H9 (cell line): Measurements from ENCODE around the gene TMCC1. TPM values are rescaled to one million over a fixed set of nuclear protein-coding genes. Genes with fewer than 3 reads are reported as not detected.

Experiments used
- DNase-seq: peaks from one replicate; pipeline ENCODE4 v3.0.0-alpha.2; 2017
- H2AFZ ChIP-seq: one replicate; pipeline ENCODE4 v1.6.1; 2013; ENCODE audit warnings: mild to moderate bottlenecking, low read length, control low read depth, moderate library complexity
- H2AK5ac ChIP-seq: 2 replicates; pipeline ENCODE4 v1.6.1; 2013; ENCODE audit warnings: low read length, control low read depth, mixed read lengths; ENCODE audit not compliant: insufficient read length
- H2BK120ac ChIP-seq: one replicate; pipeline ENCODE4 v1.6.1; 2013; ENCODE audit warnings: low read depth, mild to moderate bottlenecking, low read length, control low read depth, inconsistent platforms; ENCODE audit not compliant: poor library complexity, severe bottlenecking
- H2BK12ac ChIP-seq: 2 replicates; pipeline ENCODE4 v1.6.1; 2013; ENCODE audit warnings: low read length, control low read depth, mixed read lengths, low read depth; ENCODE audit not compliant: insufficient read length
- H2BK15ac ChIP-seq: 2 replicates; pipeline ENCODE4 v1.6.1; 2013; ENCODE audit warnings: low read depth, low read length, control low read depth
- H2BK20ac ChIP-seq: one replicate; pipeline ENCODE4 v1.6.1; 2013; ENCODE audit warnings: low read depth, mild to moderate bottlenecking, low read length, control low read depth, inconsistent platforms; ENCODE audit not compliant: poor library complexity, severe bottlenecking
- H2BK5ac ChIP-seq: 2 replicates; pipeline ENCODE4 v1.6.1; 2013; ENCODE audit warnings: low read length, control low read depth, mixed read lengths; ENCODE audit not compliant: insufficient read length
- H3K14ac ChIP-seq: 2 replicates; pipeline ENCODE4 v1.6.1; 2013; ENCODE audit warnings: low read length, control low read depth; ENCODE audit not compliant: insufficient read depth
- H3K18ac ChIP-seq: 2 replicates; pipeline ENCODE4 v1.6.1; 2013; ENCODE audit warnings: low read depth, mild to moderate bottlenecking, mixed read lengths, low read length, control low read depth; ENCODE audit not compliant: insufficient read length
- H3K23ac ChIP-seq: 2 replicates; pipeline ENCODE4 v1.6.1; 2013; ENCODE audit warnings: low read length, control low read depth, mixed read lengths, low read depth; ENCODE audit not compliant: insufficient read length
- H3K23me2 ChIP-seq: 2 replicates; pipeline ENCODE4 v1.6.1; 2013; ENCODE audit warnings: low read depth, mild to moderate bottlenecking, mixed read lengths, low read length, control low read depth; ENCODE audit not compliant: insufficient read length, poor library complexity, severe bottlenecking
- H3K27ac ChIP-seq: 2 replicates; pipeline ENCODE4 v1.5.1; 2013; ENCODE audit warnings: low read length, control low read depth, mixed read lengths, low read depth; ENCODE audit not compliant: insufficient read length
- H3K27me3 ChIP-seq: 2 replicates; pipeline ENCODE4 v1.6.1; 2013; ENCODE audit warnings: low read length, control low read depth, inconsistent platforms; ENCODE audit not compliant: insufficient read depth
- H3K4ac ChIP-seq: 2 replicates; pipeline ENCODE4 v1.6.1; 2013; ENCODE audit warnings: low read depth, mild to moderate bottlenecking, control low read depth, inconsistent platforms, low read length, moderate library complexity
- H3K4me1 ChIP-seq: 2 replicates; pipeline ENCODE4 v1.6.1; 2013; ENCODE audit warnings: low read length, control low read depth, inconsistent platforms; ENCODE audit not compliant: insufficient read depth
- H3K4me2 ChIP-seq: 2 replicates; pipeline ENCODE4 v1.6.1; 2013; ENCODE audit warnings: low read length, control low read depth, mixed read lengths; ENCODE audit not compliant: insufficient read length, insufficient read depth
- H3K56ac ChIP-seq: 2 replicates; pipeline ENCODE4 v1.6.1; 2013; ENCODE audit warnings: low read depth, mild to moderate bottlenecking, mixed read lengths, low read length, control low read depth; ENCODE audit not compliant: insufficient read length
- H3K79me1 ChIP-seq: 2 replicates; pipeline ENCODE4 v1.6.1; 2013; ENCODE audit warnings: low read depth, mild to moderate bottlenecking, moderate library complexity, low read length, control low read depth, inconsistent platforms; ENCODE audit not compliant: insufficient read depth, poor library complexity, severe bottlenecking
- H3K79me2 ChIP-seq: 2 replicates; pipeline ENCODE4 v1.6.1; 2013; ENCODE audit warnings: low read length, control low read depth, inconsistent platforms; ENCODE audit not compliant: insufficient read depth
- H3K9ac ChIP-seq: 2 replicates; pipeline ENCODE4 v1.6.1; 2013; ENCODE audit warnings: low read length, control low read depth, mixed read lengths; ENCODE audit not compliant: insufficient read length; ENCODE audit errors: extremely low read depth
- H3K9me3 ChIP-seq: one replicate; pipeline ENCODE4 v1.6.1; 2013; ENCODE audit warnings: low read depth, low read length, inconsistent platforms; ENCODE audit not compliant: control insufficient read depth
- H3T11ph ChIP-seq: one replicate; pipeline ENCODE4 v1.6.1; 2013; ENCODE audit warnings: mild to moderate bottlenecking, low read length, control low read depth, inconsistent platforms
- H4K20me1 ChIP-seq: one replicate; pipeline ENCODE4 v1.6.1; 2013; ENCODE audit not compliant: control insufficient read depth, insufficient read length, insufficient read depth
- H4K5ac ChIP-seq: 2 replicates; pipeline ENCODE4 v1.6.1; 2013; ENCODE audit warnings: low read depth, mild to moderate bottlenecking, mixed read lengths, low read length, control low read depth; ENCODE audit not compliant: insufficient read length
- H4K8ac ChIP-seq: replicated peaks from 2 replicates; pipeline ENCODE4 v1.6.1; 2013; ENCODE audit warnings: low read length, control low read depth, mixed read lengths, low read depth; ENCODE audit not compliant: insufficient read length
- H4K91ac ChIP-seq: 2 replicates; pipeline ENCODE4 v1.6.1; 2013; ENCODE audit warnings: low read depth, mild to moderate bottlenecking, moderate library complexity, mixed read lengths, low read length, control low read depth; ENCODE audit not compliant: insufficient read length
- H3K27ac Mint-ChIP-seq, 3 experiments: 2 replicates in 2 of 3; 3 replicates in 1 of 3; pipeline ENCODE4 v1.8.0; 2020 to 2021; ENCODE audit warnings: mixed read lengths in 3 of 3, mild to moderate bottlenecking in 1 of 3, moderate library complexity in 1 of 3
- H3K27me3 Mint-ChIP-seq: 2 replicates; pipeline ENCODE4 v1.8.0; 2021; ENCODE audit warnings: low read depth, mild to moderate bottlenecking, moderate library complexity, mixed read lengths
- H3K36me3 Mint-ChIP-seq, 3 experiments: 2 replicates in 2 of 3; 3 replicates in 1 of 3; pipeline ENCODE4 v1.8.0; 2020 to 2021; ENCODE audit warnings: low read depth in 3 of 3, mixed read lengths in 3 of 3; ENCODE audit not compliant: insufficient read depth in 1 of 3
- H3K4me1 Mint-ChIP-seq, 2 experiments: 2 replicates each; pipeline ENCODE4 v1.8.0; 2020; ENCODE audit warnings: mixed read lengths in 2 of 2
- H3K4me3 Mint-ChIP-seq, 2 experiments: 2 replicates in 1 of 2; 3 replicates in 1 of 2; pipeline ENCODE4 v1.8.0; 2020 to 2021; ENCODE audit warnings: mild to moderate bottlenecking in 2 of 2, mixed read lengths in 2 of 2, moderate library complexity in 1 of 2
- H3K9me3 Mint-ChIP-seq, 2 experiments: 2 replicates in 1 of 2; 3 replicates in 1 of 2; pipeline ENCODE4 v1.8.0; 2020; ENCODE audit warnings: mild to moderate bottlenecking in 2 of 2, mixed read lengths in 2 of 2, moderate library complexity in 1 of 2
- CTCF ChIP-seq: fragments of 200-600 bp; sonication (generic); conservative IDR thresholded peaks from 3 replicates; pipeline ENCODE4 v1.8.0; 2021; ENCODE audit warnings: antibody characterized with exemption, mild to moderate bottlenecking
- WGBS: extraction: QIAGEN DNeasy Blood & Tissue Kit; methylation state at CpG from one replicate; pipeline ENCODE4 v1.1.7; 2013; ENCODE audit warnings: missing lambda C conversion rate, low lambda C conversion rate, mixed read lengths; ENCODE audit not compliant: insufficient read length; ENCODE audit errors: extremely low coverage; 5-methylcytosine and 5-hydroxymethylcytosine counted together
- total RNA-seq: library from RNA; stranded (reverse); gene quantifications from 2 replicates; pipeline ENCODE4 v1.2.1, GENCODE V29; 2021

TMCC1 gene
- total RNA-seq, 1 experiment from 2014 or later = 24.4 TPM

- Mint-ChIP-seq H3K27me3 (no peaks in the 10 kb centered on the region; the same call in 1 of the 2 replicates), H3K36me3 (no peaks in the 10 kb centered on the region; a peak in 2 of 7 replicates), H3K4me3 (no peak overlapping the region), H3K27ac (peak overlapping the region in 1 of 3 experiments; percentile 46; a peak in 1 of 7 replicates), H3K9me3 (no peaks in the 10 kb centered on the region), H3K4me1 (peaks cover 16 to 17% of the 10 kb centered on the region in 2 experiments)
- Histone ChIP-seq H2BK15ac (no peak overlapping the region), H3K23ac (no peak overlapping the region), H3K4me2 (no peak overlapping the region), H3K14ac (no peak overlapping the region), H2BK12ac (no peak overlapping the region), H2BK5ac (no peak overlapping the region), H2AK5ac (no peak overlapping the region), H2BK120ac (no peak overlapping the region), H3T11ph (no peak overlapping the region), H3K4ac (no peak overlapping the region), H3K9ac (no peak overlapping the region), H2AFZ (no peak overlapping the region), H3K18ac (no peak overlapping the region), H3K9me3 (no peaks in the 10 kb centered on the region), H3K79me2 (no peaks in the 10 kb centered on the region), H4K91ac (no peak overlapping the region), H3K27ac (no peak overlapping the region), H2BK20ac (no peak overlapping the region), H4K8ac (no peak overlapping the region), H3K79me1 (no peaks in the 10 kb centered on the region), H4K5ac (no peak overlapping the region), H3K27me3 (no peaks in the 10 kb centered on the region), H3K23me2 (no peaks in the 10 kb centered on the region), H4K20me1 (no peaks in the 10 kb centered on the region), H3K56ac (no peak overlapping the region), H3K4me1 (no peaks in the 10 kb centered on the region)
- no CpG with 5 or more reads among the region's 8 CpGs for WGBS
- DNase-seq = no peak
- TF ChIP-seq CTCF = no peak
Measured at GRCh38 chr3:129616291-129616690, 277.2 kb downstream of the TMCC1 start.
